DMS79 (cell line): ENCODE measurements around the gene DNAJC15.

Experiments used
- DNase-seq: peaks from one replicate; lab custom pipeline; 2025; lab: John Stamatoyannopoulos, UW

DNAJC15 gene

DNA sequence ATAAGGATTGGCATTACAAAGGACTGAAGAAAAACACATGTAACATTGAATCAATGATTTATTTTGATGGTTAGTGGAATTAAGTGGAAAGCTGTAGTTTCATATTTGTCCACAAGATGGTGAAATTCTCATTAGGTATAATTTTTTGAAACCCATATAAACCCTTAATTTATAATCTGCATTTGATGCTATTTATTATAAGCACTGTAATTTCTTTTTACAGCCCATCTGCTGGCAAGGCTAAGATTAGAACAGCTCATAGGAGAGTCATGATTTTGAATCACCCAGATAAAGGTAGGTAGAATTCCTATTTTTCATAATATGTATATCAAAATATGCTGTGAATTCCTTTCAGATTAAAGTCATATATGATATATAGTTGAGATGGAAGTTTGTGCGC, 62.2 kb downstream of the DNAJC15 start:
- DNase-seq, result no peak

DNA sequence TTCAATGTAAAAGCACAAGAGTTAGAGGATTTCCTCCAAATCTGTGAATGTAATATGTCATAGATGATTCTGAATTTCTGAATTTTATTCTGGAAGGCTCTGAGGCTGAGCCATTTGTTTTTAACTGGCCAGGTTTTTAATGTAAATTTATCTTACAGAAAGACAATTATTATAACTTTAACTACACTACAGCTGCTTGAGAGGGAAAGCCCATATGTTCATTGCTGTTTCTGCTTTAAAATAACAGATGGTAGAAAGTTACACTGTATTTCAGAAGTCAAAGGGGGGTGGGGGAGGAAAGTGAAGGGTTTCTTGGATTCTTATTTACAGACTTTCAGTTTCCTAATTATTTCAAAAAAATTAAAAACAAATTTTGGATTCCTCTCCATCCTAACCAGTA, 62.8 kb downstream of the DNAJC15 start:
- no peak for DNase-seq

- DNase-seq, result no peak
These were observed 64.7 kb downstream of the DNAJC15 start for GRCh38 chr13:43088093-43088511.

GRCh38 chr13:43089912-43090498, 66.6 kb downstream of the DNAJC15 start:
- no peak for DNase-seq

DNA sequence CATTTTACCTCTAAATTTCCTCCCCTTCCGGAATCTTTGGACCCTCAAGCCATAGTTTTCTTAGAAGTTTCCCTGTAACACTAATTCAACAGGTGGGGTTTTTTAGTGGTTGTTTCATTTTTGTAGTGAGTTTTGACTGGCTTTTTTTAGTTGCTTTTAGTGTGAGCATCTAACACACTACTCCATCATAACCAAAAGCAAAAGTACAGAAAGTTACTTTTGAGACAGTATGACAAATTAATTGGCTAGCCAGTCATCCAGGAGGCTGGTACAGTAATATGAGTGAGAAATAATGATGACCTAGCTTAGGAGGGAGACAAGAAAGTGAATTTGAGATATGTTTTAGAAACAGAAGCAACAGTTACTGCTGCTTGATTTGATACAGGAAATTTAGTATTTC, 71.5 kb downstream of the DNAJC15 start:
- DNase-seq, result no peak

GRCh38 chr13:43095771-43096719, 72.7 kb downstream of the DNAJC15 start:
- DNase-seq, result no peak

GRCh38 chr13:43100667-43101066, 77.3 kb downstream of the DNAJC15 start:
- DNase-seq, result no peak

GRCh38 chr13:43102304-43102703, 78.9 kb downstream of the DNAJC15 start:
- DNase-seq, result no peak

GRCh38 chr13:43107780-43108179, 84.4 kb downstream of the DNAJC15 start:
- no peak for DNase-seq

DNA sequence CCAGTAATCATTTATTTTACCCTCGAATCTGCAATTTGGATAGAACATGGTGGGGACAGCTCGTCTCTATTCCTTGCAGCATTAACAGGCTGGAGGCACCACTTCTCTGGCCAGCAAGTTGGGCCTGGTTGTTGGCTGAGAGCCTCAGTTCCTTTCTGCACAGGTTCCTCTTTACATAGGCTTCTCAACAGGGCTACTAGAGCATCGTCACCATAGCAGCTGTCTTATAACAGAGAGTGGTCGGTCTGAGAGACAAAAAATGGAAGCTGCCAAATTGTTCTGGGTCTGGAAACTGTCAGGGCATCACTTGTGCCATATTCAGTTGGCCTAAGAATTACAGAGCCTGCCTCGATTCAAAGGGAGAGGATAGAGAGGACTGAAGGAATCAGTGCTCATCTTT, 86.7 kb downstream of the DNAJC15 start:
- no peak for DNase-seq

DNA sequence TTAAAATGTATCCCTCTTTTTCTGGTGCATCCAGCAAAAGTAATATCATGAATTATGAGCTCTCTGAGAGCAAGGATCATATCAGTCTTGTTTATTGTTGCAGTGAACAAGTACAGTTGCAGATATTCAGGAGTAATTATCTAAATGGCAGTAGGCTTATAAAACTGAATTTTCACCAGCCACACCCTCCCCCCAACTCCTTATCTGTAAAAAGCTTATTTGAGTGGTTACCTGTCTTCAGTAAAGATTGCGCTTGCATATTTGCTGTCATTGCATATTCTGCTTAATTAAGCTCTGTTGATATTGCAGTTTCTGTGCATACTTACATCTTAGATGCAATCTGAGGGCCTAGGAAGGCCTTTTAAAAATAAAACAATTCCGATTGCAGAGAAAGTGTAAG, 87.3 kb downstream of the DNAJC15 start:
- no peak for DNase-seq

DNA sequence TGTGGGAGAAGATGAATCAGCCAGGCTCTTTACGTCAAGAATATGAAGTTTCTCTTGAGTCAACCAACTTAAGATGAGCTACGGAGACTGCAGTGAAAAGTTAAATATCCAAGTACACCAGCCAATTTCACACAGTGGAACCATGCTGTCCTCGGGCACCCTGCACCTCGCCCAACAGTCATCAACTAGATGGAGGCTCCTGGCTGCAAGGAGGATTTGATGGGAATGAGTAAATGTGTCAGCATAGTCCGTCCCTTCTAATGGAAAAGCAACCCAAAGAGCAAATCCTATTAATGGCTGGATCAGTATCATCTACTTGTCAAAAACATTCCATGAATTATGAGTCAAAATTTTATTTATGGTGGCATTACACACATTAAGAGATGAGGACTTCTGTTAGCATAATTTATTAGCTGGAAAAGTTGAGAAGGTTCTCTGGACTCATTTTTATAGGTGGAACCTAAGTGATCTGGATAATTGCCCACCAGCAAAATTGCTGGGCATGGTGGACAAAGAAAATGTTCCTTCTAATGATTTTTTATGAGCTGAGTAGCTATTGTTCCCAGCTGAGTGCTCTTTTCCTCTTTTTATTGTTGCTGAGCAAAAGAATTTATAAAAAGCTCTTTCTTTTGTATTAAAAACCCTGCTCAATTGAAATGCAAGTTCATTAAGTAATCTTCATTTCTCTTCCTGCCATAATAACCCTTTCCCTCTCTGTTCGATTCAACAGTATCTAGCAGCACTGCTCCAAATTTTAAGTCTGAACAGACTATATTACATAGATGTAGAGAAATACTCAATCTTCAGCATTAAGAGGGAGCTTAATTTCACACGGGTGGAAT, 88.4 kb downstream of the DNAJC15 start:
- DNase-seq, result peak; percentile 39

DNA sequence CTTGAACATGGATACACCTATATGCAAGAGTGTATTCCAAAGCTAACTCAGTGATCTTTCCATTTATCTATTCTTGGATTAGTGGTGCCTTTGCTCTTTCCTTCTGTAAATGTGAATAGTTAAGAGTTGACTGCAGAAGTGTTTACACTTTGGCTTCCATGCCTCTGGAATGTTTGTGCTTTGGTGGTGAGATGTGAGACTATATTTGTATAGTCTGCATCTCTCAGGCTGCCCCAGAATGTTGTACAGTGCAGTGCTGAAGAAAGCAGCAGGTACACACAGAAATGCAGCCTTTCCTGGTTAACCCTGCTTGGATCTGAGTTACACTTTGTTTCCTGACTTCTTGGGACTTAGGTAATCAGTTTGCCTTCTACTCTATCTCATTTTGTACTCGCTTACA, 90.2 kb downstream of the DNAJC15 start:
- DNase-seq, result no peak

DNA sequence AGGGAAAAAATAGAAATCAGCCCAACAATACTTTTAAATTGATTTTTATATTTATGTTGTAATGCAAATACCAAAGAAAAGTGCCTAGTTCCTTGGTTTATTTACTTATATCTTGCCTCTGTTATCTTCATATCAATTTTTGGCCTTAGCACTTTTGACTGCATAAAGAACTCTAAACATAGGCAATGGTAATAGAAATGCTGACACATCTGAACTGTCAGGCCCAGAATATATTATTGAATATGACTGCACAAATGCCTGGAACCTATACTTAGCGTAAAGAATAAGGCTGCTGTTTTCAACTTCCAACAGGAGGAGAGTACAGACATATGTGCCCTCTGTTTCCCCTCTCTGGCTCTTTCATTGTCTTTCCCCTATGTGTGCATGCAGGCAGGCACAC, 91.1 kb downstream of the DNAJC15 start:
- DNase-seq, result no peak

- DNase-seq, result no peak
These were observed 91.8 kb downstream of the DNAJC15 start for GRCh38 chr13:43115141-43115540.

DNA sequence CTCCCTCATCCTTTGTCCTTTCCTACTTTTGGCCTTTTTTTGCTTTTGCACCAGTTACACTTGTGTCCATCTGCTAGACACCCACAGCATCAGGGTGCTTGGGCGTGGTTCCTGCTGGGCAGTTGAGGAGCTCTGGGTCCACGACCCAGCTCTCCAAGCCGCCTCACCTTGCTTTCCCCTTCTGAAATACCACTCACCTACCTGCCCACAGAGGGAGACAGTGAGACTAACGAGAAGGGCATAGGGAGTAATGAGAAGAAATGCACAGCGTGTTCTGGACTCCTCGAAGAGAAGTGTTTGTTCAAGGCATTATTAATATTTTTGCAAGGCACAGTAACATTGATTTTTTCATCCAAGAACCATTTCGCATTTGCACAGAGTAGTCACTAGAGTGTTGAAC, 92.9 kb downstream of the DNAJC15 start:
- no peak for DNase-seq

DNA sequence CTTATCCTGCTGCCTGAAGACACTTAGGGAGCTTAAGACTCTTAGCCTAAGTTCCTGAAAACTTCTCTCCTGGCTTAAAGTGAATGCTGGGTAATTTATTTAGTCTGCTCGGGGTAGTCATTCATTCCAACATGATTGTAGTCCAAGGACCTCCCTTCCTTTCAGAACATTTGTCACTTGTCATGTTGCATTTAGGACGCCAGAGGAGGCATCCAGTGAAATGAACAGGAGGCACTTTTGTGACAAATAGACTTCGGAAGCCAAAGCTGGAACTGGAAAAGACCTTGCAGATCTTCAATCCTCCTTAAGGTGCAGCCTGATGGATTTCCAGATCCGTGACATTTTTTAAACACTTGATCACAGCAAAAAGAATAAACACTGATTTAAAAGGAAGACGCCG, 95.1 kb downstream of the DNAJC15 start:
- no peak for DNase-seq

- DNase-seq, result no peak
These were observed 95.8 kb downstream of the DNAJC15 start for GRCh38 chr13:43119206-43119605.

DNA sequence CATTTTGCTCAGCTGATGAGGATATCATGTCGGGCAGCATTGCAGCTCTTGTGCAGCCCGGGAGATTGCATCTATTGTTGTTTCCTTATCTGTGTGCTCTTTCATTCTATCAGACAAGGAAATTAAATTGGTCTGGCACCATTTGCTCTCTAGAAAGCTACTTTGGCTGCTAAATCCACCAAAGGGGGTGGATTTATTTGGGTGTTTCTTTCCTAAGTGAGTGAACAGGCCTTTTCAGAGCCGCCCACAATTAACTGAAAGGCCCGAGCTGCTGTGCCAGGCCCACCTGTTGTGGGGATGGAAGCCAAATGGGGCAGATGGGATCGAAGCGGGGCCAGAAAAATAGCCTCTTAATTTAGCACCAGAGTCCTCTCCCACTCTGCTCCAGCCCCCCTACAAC, 99.4 kb downstream of the DNAJC15 start:
- no peak for DNase-seq

DNA sequence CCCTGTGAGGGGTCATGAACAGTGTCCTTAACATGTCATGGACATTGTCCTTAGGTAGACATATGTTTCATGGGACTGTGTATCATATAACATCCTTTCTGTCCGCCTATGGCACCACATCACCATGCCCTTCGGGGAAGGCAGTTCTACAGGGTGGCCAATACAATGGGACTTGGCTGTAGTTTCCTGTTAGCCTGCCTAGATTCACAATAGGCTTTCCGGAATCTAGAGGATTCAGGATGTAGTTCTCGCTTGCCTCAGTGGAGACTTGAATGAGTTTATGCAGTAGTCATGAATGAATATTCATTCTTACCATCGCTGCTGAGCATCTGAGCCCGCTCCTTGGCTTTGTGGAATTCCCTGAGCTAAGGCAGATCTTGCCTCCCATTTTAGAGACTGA, 100.5 kb downstream of the DNAJC15 start:
- DNase-seq, result no peak

DNA sequence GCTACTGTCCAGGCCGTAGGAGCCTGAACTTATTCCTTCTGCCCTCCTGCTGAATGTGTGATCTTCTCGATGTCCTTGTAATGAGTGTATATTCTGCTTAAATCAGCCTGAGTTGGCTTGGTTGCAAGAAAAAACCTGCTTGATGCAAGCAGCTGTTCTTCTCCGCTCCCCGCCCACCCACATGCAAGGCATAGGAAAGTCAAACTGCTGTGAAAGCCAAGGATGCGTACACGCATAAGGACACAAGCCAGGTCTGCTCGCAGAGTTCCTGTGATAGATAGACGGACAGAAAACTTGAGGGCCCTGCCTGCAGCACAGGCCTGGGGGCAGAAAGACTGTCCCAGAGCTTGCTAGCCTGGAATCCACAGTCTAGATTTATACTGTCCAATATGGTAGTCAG, 101.1 kb downstream of the DNAJC15 start:
- no peak for DNase-seq

DNA sequence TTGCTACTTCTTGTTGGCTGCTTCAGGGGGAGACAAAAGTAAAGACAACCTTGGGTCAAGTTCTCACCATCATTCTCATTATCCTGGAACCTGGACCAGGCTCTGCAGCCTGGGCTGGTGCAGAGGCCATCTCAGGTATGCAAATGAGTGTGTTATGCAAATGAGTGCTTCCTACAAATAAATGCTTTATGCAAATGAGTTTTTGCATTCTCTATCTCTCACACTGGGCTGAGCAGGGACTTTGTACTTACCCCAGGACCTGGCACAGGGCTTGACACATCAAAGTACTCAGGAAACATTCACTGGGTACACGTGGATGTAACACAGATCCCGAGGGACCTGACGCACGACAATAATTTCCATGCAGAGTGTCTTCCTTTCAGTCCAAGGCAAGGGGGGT, 103.0 kb downstream of the DNAJC15 start:
- DNase-seq, result no peak
